GM10847 (cell line): ENCODE results near the gene AGPAT2.

Source experiments
- POLR2A ChIP-seq: IDR thresholded peaks from 2 replicates; pipeline ENCODE4 v1.6.1; 2011; ENCODE audit not compliant: insufficient read length; ENCODE audit errors: extremely low read depth

The AGPAT2 gene

GRCh38 chr9:136645352-136645902 lies 41.8 kb downstream of the AGPAT2 start:
- TF ChIP-seq POLR2A = no peak

DNA sequence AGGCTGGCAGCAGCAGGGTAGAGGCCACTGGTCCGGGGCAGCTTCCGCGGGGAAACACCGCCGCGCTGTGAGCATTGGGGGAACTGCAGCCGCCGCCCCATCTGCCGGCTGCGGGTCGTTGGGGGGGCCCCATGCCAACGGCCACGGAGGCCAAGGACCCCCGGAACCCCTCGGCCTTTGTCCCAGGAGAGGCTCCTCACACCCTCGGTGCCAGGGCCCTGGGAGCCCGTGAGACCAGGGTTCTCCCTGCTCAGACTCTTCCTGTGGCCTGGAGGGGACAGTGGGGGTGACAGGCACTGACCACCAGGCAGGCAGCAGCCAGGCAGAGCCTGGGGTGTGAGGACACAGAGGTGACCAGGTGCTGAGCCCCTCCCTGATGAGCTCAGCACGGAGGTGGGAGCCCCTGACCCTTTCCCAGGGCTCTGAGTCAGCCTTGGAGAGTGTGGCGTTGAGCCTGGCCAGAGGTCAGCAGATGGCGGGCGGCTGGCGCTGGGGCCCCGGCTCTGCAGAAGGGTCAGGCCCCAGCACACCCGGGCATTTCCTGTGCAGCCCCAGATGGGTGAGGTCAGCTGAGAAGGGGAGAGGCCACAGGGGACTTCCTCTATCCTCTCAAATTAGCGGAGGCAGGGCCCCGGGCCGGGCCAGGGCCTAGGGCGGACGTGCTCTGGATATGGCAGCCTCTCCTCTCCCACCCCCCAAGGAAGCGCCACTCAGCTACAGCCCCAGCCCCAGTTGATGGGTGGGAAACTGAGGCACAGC lies 42.5 kb downstream of the AGPAT2 start:
- TF ChIP-seq POLR2A = no peak

GRCh38 chr9:136644343-136644592 lies 43.0 kb downstream of the AGPAT2 start:
- no peak for TF ChIP-seq POLR2A

DNA sequence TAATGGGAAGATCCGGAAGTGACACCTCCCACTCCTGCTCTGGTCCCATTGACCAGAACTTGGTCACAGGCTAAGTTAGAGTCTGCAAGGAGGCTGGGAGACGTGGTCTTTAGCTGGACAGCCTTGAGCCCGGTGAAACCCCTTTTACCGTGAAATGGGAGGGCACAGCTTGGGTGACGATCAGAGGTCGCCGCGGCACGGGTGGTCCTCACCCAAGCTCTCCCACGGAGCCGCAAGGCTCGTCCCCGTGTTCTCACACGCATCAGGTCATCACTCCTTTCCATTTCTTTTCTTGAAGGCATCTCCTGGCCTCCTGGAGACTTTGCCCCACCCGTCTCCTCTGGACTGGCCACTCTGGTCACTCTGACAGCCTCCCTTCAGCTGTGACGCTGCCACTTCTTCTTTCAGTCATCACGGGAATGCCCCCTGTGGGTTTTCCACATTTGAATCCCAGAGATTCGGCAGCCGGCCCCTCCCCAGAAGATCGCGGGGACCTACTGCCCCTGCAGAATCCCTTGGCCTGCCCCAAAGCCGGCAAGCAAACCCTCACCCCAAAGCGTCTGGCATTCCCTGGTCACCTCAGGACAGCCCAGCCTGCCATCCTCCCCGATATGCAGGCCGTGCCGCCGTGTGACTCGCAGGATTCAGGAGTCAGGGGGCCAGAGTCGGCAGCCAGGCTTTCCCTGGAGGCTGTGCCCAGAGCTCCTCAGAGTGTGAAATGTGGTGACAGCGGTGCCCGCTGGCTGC lies 43.5 kb downstream of the AGPAT2 start:
- TF ChIP-seq POLR2A = no peak

- no peak for TF ChIP-seq POLR2A
These were observed 44.8 kb downstream of the AGPAT2 start for GRCh38 chr9:136642439-136642921.

DNA sequence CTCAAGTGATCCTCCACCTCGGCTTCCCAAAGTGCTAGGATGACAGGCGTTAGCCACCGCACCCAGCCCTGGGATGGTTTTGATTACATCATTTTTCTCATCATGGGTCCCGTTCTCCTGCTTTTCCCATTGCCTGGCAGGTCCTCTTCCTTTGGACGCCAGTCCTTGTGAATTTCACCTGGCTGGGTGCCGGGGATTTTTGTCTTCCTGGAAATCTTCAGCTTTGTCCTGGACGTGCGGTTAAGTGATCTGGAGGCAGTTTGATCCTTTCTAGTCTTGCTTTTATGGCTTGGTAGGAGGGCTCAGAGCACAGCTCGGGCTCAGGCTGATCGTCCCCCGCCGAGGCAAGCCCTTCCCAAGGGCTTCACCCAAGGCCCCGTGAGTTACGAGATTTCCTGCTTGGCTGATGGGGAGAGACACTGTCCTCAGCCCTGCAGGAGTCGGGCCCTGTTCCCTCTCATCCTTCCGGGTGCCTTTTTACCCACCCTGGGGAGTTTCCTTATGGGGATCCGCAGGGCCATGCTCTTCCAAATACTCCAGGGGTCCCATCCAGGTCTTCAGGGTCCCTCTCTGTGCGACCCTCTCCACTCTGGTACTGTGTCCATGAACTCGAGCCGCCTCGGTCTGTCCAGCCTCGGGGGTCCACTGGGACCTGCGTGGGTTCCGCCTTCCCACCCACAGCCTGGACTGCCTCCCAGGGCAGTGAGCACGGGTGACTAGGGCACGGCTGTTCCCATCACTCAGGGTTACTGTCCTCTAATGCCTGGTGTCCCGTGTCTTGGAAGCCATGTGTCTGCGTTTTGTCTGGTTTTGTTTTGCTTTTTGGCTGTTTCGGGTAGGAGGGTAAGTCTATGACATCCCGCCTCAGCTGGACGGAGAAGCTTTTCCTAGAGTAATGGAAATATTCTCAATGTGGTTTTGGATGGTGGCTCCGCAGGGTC lies 46.8 kb downstream of the AGPAT2 start:
- TF ChIP-seq POLR2A = no peak

DNA sequence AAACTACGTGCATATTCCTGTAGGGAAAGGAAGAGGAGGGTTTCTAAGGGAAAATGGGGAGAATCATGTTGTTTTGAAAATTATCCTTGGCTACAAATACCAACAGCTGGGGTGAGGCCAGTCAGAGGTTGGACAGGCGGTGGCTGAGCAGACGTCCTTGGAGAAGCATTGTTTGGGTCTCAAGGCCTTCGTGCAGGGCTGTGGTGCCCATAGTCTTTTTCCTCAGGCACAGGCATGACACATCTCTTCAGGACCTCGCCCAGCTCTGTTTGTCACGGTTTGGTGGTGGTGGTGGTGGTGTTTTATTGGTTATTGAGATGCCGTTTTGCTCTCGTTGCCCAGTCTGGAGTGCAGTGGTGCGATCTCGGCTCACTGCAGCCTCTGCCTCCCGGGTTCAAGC lies 52.4 kb downstream of the AGPAT2 start:
- TF ChIP-seq POLR2A = no peak

DNA sequence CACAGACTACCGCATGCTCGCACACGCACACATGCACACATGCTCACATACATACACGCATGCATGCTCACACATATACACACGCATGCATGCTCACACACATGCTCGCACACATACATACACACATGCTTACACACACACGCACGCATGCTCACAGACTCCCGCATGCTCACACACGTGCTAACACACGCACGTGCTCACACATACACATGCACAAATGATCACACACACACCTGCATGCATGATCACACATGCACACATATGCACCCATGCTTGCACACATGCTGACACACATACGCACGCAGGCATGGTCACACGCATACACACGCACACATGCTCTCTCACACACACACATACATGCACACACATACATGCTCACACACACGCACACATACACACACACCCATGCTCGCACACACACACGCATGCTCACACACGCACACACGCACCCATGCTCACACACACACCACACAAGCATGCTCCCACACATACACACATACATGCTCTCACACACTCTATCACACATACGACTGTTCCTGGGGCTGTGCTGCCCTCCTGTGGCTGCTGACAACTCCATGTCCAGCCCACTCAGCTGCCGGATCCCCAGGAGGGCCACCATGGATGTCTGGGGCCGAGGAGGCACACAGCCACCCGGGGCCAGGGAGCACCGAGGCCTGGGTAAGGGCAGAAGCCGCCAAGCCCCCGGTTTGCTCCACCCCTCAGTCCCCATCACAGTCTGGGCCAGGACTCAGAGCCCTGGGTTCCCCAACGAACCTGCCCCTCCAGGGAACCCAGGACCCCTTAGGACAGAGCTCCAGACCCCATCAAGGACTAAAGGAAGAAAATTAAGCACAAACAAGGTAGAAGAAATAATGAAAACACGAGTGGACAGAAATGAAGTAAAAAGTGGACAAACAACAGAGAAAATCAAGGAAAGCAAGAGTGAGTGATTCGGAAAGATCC lies 55.9 kb downstream of the AGPAT2 start:
- TF ChIP-seq POLR2A = no peak

DNA sequence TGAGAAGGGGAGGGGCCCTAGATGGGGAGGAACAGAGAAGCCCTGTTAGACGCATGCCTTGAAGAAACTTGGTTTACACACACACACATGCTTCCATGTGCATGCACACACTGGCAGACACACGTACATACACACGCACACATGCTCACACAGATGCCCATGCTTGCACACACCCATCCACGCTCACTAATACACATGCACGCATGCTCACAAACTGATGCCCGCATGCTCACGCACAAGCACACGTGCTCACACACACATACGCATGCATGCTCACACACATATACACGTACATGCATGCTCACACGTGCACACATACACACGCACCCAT lies 56.6 kb downstream of the AGPAT2 start:
- TF ChIP-seq POLR2A = no peak

- TF ChIP-seq POLR2A = no peak
These were observed 57.2 kb downstream of the AGPAT2 start for GRCh38 chr9:136629879-136630661.

GRCh38 chr9:136629001-136629878 lies 58.0 kb downstream of the AGPAT2 start:
- TF ChIP-seq POLR2A = no peak

DNA sequence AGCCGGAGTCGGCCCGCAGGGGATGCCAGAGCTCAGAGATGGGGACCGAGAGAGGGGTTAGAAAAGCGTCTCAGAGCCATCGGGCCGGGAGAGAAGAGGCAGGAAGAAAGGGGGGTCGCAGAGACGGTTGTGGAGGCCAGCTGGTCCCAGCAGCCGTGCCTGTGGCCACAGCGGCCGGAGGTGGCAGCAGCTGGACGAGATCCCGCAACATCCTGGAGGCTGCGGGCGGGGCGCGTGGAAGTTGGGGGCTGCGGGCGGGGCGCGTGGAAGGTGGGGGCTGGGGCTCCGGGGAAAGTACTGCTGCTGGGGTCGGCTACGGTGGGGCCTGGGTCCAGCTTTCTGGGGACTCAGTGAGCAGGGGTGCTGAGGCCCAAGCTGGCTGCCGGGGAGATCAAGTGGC lies 59.0 kb downstream of the AGPAT2 start:
- no peak for TF ChIP-seq POLR2A

GRCh38 chr9:136627703-136628102 lies 59.6 kb downstream of the AGPAT2 start:
- no peak for TF ChIP-seq POLR2A
